Measurements from ENCODE around the gene CBX2. TPM values are rescaled to one million over a fixed set of nuclear protein-coding genes. Genes with fewer than 3 reads are reported as not detected.

Gene CBX2
- polyA plus RNA-seq, 2 of the 4 experiments (the other 2 are of a cell fraction): 7.4 to 16.4 TPM

- no peaks in the 10 kb centered on the region for H3K9me3 ChIP-seq
- H3K4me1 ChIP-seq: peaks cover 3% of the 10 kb centered on the region
- TF ChIP-seq CBX2 (IDR thresholded peaks at IDR 0.05; ENCODE audit: borderline replicate concordance, low read depth) (no peak), CBX8 (IDR thresholded peaks at IDR 0.05) (no peak), CHD4 (IDR thresholded peaks at IDR 0.05; ENCODE audit: borderline replicate concordance) (no peak), RARB (CRISPR knock-in tag; IDR thresholded peaks at IDR 0.05) (no peak), POLR2A (IDR thresholded peaks at IDR 0.05; ENCODE audit: low read length) (no peak), PHF8 (IDR thresholded peaks at IDR 0.05; ENCODE audit: borderline replicate concordance, low read depth) (no peak), CEBPB (IDR thresholded peaks at IDR 0.05) (no peak), EHMT2 (IDR thresholded peaks at IDR 0.05; ENCODE audit: low read depth) (no peak), MAZ (IDR thresholded peaks at IDR 0.05; ENCODE audit: borderline replicate concordance, low read depth, low read length) (no peak), SREBF2 (IDR thresholded peaks at IDR 0.05) (no peak), KDM5A (IDR thresholded peaks at IDR 0.05) (no peak), FOSL2 (IDR thresholded peaks at IDR 0.05) (no peak), FOSL2 (CRISPR knock-in tag; IDR thresholded peaks at IDR 0.05) (no peak), POLR2AphosphoS2 (conservative IDR thresholded peaks at IDR 0.05; ENCODE audit: low read length) (no peak), CHD2 (IDR thresholded peaks at IDR 0.05; ENCODE audit: low read length, partially characterized antibody) (no peak), TFCP2L1 (CRISPR knock-in tag; IDR thresholded peaks at IDR 0.05) (no peak), HOXA7 (CRISPR knock-in tag; IDR thresholded peaks at IDR 0.05) (no peak), JUN (IDR thresholded peaks at IDR 0.05) (no peak)
- TF ChIP-seq, protein P1, sequence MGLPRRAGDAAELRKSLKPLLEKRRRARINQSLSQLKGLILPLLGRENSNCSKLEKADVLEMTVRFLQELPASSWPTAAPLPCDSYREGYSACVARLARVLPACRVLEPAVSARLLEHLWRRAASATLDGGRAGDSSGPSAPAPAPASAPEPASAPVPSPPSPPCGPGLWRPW (IDR thresholded peaks at IDR 0.05): no peak
- FAIRE-seq (no peak), ATAC-seq (no peak), DNase-seq (ENCODE audit: low read depth in 1 of 2, low spot score in 1 of 2) (no peak)
- ChIA-PET CTCF (interaction anchor here (2.7 to 5.6 kb wide), 2 partner anchors 10 to 14 kb away, joined by 10 to 49 read pairs; no protein-coding TSS in a partner anchor), POLR2A (no interaction called here)
- H3K4me2 ChIP-seq: no peak overlapping the region
- no peak overlapping the region for H3K27ac ChIP-seq
- no peak overlapping the region for H3K4me3 ChIP-seq
- 78% methylated on average over 14 of the region's 14 CpGs for WGBS (ENCODE audit: missing lambda C conversion rate)
Observed at GRCh38 chr17:79755591-79755990, 22.4 kb upstream of the CBX2 start.

- H3K9me3 ChIP-seq: no peaks in the 10 kb centered on the region
- no peaks in the 10 kb centered on the region for H3K4me1 ChIP-seq
- ChIA-PET CTCF (interaction anchor here (0.7 to 23.5 kb wide), 3 partner anchors 14 to 32 kb away, joined by 3 to 254 read pairs (median 5); no protein-coding TSS in a partner anchor), POLR2A (interaction anchor here (0.7 kb wide), 1 partner anchor 1570 kb away, joined by 3 read pairs; no protein-coding TSS in a partner anchor)
- H3K27ac ChIP-seq: no peak overlapping the region
- FAIRE-seq (no peak), DNase-seq (ENCODE audit: low read depth in 1 of 2, low spot score in 1 of 2) (no peak), ATAC-seq (no peak)
- no peak overlapping the region for H3K4me2 ChIP-seq
- 86% methylated on average over 15 of the region's 15 CpGs for whole genome bisulfite sequencing (ENCODE audit: missing lambda C conversion rate)
- H3K4me3 ChIP-seq: no peak overlapping the region
- TF ChIP-seq EP300 (IDR thresholded peaks at IDR 0.05) (no peak), MAFK (IDR thresholded peaks at IDR 0.05; ENCODE audit: partially characterized antibody) (peak; percentile 35)
Observed at GRCh38 chr17:79757140-79757745, 20.7 kb upstream of the CBX2 start.

- no peak overlapping the region for H3K4me2 ChIP-seq
- H3K27ac ChIP-seq: no peak overlapping the region
- ATAC-seq: no peak
- no peaks in the 10 kb centered on the region for H3K4me1 ChIP-seq
- no peak for DNase-seq (ENCODE audit: low read depth in 1 of 2, low spot score in 1 of 2)
- TF ChIP-seq TFCP2L1 (CRISPR knock-in tag; IDR thresholded peaks at IDR 0.05) (no peak), MYC (IDR thresholded peaks at IDR 0.05; ENCODE audit: borderline replicate concordance, low read length) (no peak), RFX5 (IDR thresholded peaks at IDR 0.05) (no peak), CEBPB (IDR thresholded peaks at IDR 0.05) (no peak), ZC3H11A (IDR thresholded peaks at IDR 0.05) (no peak), EP300 (IDR thresholded peaks at IDR 0.05) (no peak), POLR2AphosphoS2 (conservative IDR thresholded peaks at IDR 0.05; ENCODE audit: low read length) (no peak), TP53 (CRISPR knock-in tag; IDR thresholded peaks at IDR 0.05) (no peak), KDM5A (IDR thresholded peaks at IDR 0.05) (no peak), RARB (CRISPR knock-in tag; IDR thresholded peaks at IDR 0.05) (no peak), ELK1 (IDR thresholded peaks at IDR 0.05; ENCODE audit: low read depth, low read length) (no peak), HOXA7 (CRISPR knock-in tag; IDR thresholded peaks at IDR 0.05) (no peak), RNF2 (IDR thresholded peaks at IDR 0.05; ENCODE audit: borderline replicate concordance, low read depth) (no peak)
- TF ChIP-seq, protein P2, sequence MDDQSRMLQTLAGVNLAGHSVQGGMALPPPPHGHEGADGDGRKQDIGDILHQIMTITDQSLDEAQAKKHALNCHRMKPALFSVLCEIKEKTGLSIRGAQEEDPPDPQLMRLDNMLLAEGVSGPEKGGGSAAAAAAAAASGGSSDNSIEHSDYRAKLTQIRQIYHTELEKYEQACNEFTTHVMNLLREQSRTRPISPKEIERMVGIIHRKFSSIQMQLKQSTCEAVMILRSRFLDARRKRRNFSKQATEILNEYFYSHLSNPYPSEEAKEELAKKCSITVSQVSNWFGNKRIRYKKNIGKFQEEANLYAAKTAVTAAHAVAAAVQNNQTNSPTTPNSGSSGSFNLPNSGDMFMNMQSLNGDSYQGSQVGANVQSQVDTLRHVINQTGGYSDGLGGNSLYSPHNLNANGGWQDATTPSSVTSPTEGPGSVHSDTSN (IDR thresholded peaks at IDR 0.05): no peak
- TF ChIP-seq, protein P3, sequence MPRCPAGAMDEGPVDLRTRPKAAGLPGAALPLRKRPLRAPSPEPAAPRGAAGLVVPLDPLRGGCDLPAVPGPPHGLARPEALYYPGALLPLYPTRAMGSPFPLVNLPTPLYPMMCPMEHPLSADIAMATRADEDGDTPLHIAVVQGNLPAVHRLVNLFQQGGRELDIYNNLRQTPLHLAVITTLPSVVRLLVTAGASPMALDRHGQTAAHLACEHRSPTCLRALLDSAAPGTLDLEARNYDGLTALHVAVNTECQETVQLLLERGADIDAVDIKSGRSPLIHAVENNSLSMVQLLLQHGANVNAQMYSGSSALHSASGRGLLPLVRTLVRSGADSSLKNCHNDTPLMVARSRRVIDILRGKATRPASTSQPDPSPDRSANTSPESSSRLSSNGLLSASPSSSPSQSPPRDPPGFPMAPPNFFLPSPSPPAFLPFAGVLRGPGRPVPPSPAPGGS (IDR thresholded peaks at IDR 0.05): no peak
- TF ChIP-seq, protein P4, sequence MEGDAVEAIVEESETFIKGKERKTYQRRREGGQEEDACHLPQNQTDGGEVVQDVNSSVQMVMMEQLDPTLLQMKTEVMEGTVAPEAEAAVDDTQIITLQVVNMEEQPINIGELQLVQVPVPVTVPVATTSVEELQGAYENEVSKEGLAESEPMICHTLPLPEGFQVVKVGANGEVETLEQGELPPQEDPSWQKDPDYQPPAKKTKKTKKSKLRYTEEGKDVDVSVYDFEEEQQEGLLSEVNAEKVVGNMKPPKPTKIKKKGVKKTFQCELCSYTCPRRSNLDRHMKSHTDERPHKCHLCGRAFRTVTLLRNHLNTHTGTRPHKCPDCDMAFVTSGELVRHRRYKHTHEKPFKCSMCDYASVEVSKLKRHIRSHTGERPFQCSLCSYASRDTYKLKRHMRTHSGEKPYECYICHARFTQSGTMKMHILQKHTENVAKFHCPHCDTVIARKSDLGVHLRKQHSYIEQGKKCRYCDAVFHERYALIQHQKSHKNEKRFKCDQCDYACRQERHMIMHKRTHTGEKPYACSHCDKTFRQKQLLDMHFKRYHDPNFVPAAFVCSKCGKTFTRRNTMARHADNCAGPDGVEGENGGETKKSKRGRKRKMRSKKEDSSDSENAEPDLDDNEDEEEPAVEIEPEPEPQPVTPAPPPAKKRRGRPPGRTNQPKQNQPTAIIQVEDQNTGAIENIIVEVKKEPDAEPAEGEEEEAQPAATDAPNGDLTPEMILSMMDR (IDR thresholded peaks at IDR 0.05): no peak
- FAIRE-seq: no peak
- CTCF ChIA-PET: interaction anchor here (0.6 to 23.5 kb wide), 6 partner anchors 9 to 892 kb away, joined by 3 to 254 read pairs (median 5); no protein-coding TSS in a partner anchor
- 91% methylated on average over 6 of the region's 6 CpGs for WGBS (ENCODE audit: missing lambda C conversion rate)
- H3K9me3 ChIP-seq: no peaks in the 10 kb centered on the region
- POLR2A ChIA-PET: no interaction called here
- H3K4me3 ChIP-seq: no peak overlapping the region
Observed at GRCh38 chr17:79758271-79758670, 19.7 kb upstream of the CBX2 start.
